ENCODE results near the gene HSFX2. TPM values are rescaled to one million over a fixed set of nuclear protein-coding genes. Genes with fewer than 3 reads are reported as not detected.

HSFX2 gene
- total and polyA plus RNA-seq, 2 of the 13 experiments (the other 11 are each of a cell fraction or from before 2014, with no cell fraction given), result 0.13 TPM; not detected in 1

DNA sequence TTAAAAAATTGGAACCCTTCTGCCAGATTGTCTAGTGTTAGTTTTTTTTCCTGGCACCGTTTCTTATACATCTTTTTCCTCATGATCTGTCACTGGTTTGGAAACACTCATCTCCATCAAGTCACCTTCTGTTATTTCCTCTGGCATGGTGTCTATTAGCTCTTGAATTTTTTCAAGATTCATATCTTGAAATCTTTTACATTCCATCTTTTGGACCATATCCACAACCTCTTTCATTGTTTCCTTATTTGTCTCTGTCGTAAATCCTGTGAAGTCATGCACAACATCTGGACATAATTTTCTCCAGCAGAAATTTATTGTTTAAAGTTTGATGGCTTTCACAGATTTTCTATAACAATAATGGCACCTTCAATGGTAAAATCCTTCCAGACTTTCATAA lies 46.7 kb upstream of the HSFX2 start (continued):
- TF ChIP-seq RBM39 (IDR thresholded peaks at IDR 0.05; ENCODE audit: low read depth, low read length, poor library complexity, severe bottlenecking), result no peak
- no peak for TF ChIP-seq ZNF543 (CRISPR knock-in tag; IDR thresholded peaks at IDR 0.05)

DNA sequence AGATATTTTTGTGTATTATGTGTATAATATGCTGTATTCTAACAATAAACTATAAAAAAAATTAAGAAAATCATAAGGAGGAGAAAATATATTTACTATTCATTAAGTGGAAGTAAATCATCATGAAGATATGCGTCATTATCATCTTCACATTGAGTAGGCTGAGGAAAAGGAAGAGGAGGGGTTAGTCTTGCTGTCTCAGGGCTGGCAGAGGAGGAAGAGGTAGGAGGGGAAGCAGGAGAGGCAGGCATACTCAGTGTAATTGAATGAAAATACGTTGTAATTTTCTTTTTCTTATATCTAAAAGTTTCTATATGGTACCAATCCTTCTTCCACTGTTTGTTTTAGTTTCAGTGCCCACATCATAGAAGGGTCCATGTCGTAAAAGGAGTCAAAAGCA lies 46.3 kb upstream of the HSFX2 start:
- FAIRE-seq, result no peak
- no peak for TF ChIP-seq NCOR1 (IDR thresholded peaks at IDR 0.05; ENCODE audit: borderline replicate concordance, low read length)
- TF ChIP-seq ZKSCAN8 (CRISPR knock-in tag; IDR thresholded peaks at IDR 0.05; ENCODE audit: borderline replicate concordance), result no peak
- no peak for TF ChIP-seq SOX6 (IDR thresholded peaks at IDR 0.05)
- TF ChIP-seq SOX6 (CRISPR knock-in tag; IDR thresholded peaks at IDR 0.05), result no peak
- no peak for TF ChIP-seq ZNF737 (CRISPR knock-in tag; IDR thresholded peaks at IDR 0.05; ENCODE audit: borderline replicate concordance)
- TF ChIP-seq GATA4 (IDR thresholded peaks at IDR 0.05; ENCODE audit: borderline replicate concordance, low read depth), result no peak
- TF ChIP-seq CEBPG (CRISPR knock-in tag; IDR thresholded peaks at IDR 0.05), result no peak
- no peak for TF ChIP-seq MED8 (CRISPR knock-in tag; IDR thresholded peaks at IDR 0.05; ENCODE audit: insufficient replicate concordance)
- no peak for TF ChIP-seq HMG20B (CRISPR knock-in tag; conservative IDR thresholded peaks at IDR 0.05)
- TF ChIP-seq ZNF12 (CRISPR knock-in tag; IDR thresholded peaks at IDR 0.05), result no peak
- no peak for TF ChIP-seq JDP2 (CRISPR knock-in tag; IDR thresholded peaks at IDR 0.05; ENCODE audit: borderline replicate concordance)
- TF ChIP-seq NBN (conservative IDR thresholded peaks at IDR 0.05), result no peak
- no peak for TF ChIP-seq ZNF572 (CRISPR knock-in tag; IDR thresholded peaks at IDR 0.05)
- no peak for TF ChIP-seq ZNF775 (CRISPR knock-in tag; IDR thresholded peaks at IDR 0.05; ENCODE audit: borderline replicate concordance)
- Histone ChIP-seq H3K27me3 (ENCODE audit: control insufficient read depth in 1 of 2, insufficient read depth in 2 of 2, low read length in 2 of 2) (no peaks in the 10 kb centered on the region), H3K4me1 (ENCODE audit: insufficient read depth, low read length) (no peaks in the 10 kb centered on the region), H3K4me3 (replicated peaks in 1 of 3; ENCODE audit: insufficient read depth in 1 of 3, low read depth in 2 of 3, low read length in 3 of 3) (no peak overlapping the region), H3K36me3 (replicated peaks in 1 of 2; ENCODE audit: control insufficient read depth in 1 of 2, insufficient read depth in 2 of 2, low read length in 2 of 2) (no peaks in the 10 kb centered on the region), H3K9me3 (ENCODE audit: low read length) (no peaks in the 10 kb centered on the region), H3K79me2 (ENCODE audit: insufficient read depth, low read length) (no peaks in the 10 kb centered on the region), H2AFZ (ENCODE audit: low read length) (no peak overlapping the region), H3K4me2 (ENCODE audit: low read depth, low read length) (no peak overlapping the region), H3K9ac (ENCODE audit: insufficient read depth, low read depth, low read length) (no peak overlapping the region), H3K27ac (ENCODE audit: extremely low read length, insufficient read depth, low read length) (no peak overlapping the region), H4K20me1 (ENCODE audit: insufficient read depth, low read length) (no peaks in the 10 kb centered on the region)
- ATAC-seq, result no peak
- 2% methylated on average over 3 of the region's 3 CpGs for WGBS (ENCODE audit: low lambda C conversion rate)
- no TSS peak for BruUV-seq (replicated peaks)
- CTCF ChIA-PET (ENCODE audit: low intra/inter-chr PET ratio, low total read pairs), result no interaction called here
- in situ Hi-C loops (cut with HindIII; ENCODE audit: extremely low pct_ligation_motif_present, low pct_unique_long_range_greater_than_20kb) (no loop called here), intact Hi-C loops (cut with micrococcal nuclease; ENCODE audit: unreplicated experiment) (no loop called here)
- POLR2A ChIA-PET, result no interaction called here
- no peak for DNase-seq (ENCODE audit: low spot score)
